Gastroesophageal sphincter (tissue), 3 donors: ENCODE measurements around the gene GDPD5.

Source experiments
- EP300 ChIP-seq: sonication (generic); formaldehyde crosslinking; IDR thresholded peaks from one replicate; pipeline ENCODE4 v1.6.1; 2017; ENCODE audit warnings: antibody characterized with exemption, mild to moderate bottlenecking
- POLR2A ChIP-seq, 2 donors: fragments of 450-650 bp; IDR thresholded peaks; one replicate each; pipeline ENCODE4 v1.6.1; 2017; ENCODE audit warnings: antibody characterized with exemption in 2 of 2, mild to moderate bottlenecking in 2 of 2, moderate library complexity in 1 of 2
- POLR2AphosphoS5 ChIP-seq: sonication (generic); formaldehyde crosslinking; IDR thresholded peaks from one replicate; pipeline ENCODE4 v1.6.1; 2017; ENCODE audit warnings: antibody characterized with exemption
- TF ChIP-seq, protein P1 (sequence below), 4 experiments: fragments of 200-600 bp in 2 of 4; fragments of 450-650 bp in 2 of 4; sonication (generic) in 1 of 4; IDR thresholded peaks; one replicate each; pipeline ENCODE4 v1.5.1; 2017 to 2019; ENCODE audit warnings: antibody characterized with exemption in 4 of 4, mild to moderate bottlenecking in 2 of 4, moderate library complexity in 2 of 4

- TF ChIP-seq POLR2AphosphoS5: no peak
- TF ChIP-seq, protein P1, sequence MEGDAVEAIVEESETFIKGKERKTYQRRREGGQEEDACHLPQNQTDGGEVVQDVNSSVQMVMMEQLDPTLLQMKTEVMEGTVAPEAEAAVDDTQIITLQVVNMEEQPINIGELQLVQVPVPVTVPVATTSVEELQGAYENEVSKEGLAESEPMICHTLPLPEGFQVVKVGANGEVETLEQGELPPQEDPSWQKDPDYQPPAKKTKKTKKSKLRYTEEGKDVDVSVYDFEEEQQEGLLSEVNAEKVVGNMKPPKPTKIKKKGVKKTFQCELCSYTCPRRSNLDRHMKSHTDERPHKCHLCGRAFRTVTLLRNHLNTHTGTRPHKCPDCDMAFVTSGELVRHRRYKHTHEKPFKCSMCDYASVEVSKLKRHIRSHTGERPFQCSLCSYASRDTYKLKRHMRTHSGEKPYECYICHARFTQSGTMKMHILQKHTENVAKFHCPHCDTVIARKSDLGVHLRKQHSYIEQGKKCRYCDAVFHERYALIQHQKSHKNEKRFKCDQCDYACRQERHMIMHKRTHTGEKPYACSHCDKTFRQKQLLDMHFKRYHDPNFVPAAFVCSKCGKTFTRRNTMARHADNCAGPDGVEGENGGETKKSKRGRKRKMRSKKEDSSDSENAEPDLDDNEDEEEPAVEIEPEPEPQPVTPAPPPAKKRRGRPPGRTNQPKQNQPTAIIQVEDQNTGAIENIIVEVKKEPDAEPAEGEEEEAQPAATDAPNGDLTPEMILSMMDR (IDR thresholded peaks at IDR 0.05): no peak
- no peak for TF ChIP-seq POLR2A (IDR thresholded peaks at IDR 0.05)
- TF ChIP-seq EP300: no peak
Measured at GRCh38 chr11:75514596-75514995, 11.1 kb downstream of the GDPD5 start.
